GM21360 (cell line): Measurements from ENCODE around the gene CLCNKB.
"Not testable (repeated sequence)": the region's sequence is repeated elsewhere in the genome, so short reads cannot be mapped to it uniquely, and the experiment has no call there.

ENCODE experiments used
- ATAC-seq: cut with Tn5 transposase; IDR thresholded peaks from one replicate; pipeline ENCODE4 v1.9.1; 2021; ENCODE audit warnings: mild to moderate bottlenecking, moderate library complexity; ENCODE audit not compliant: unreplicated experiment

The CLCNKB gene

GRCh38 chr1:16043521-16043920, at the start of gene CLCNKB:
TSS of gene CLCNKB (plus strand) at chr1:16043782. CDS start at chr1:16044493, 711 bp downstream.
- ATAC-seq, result no peak

DNA sequence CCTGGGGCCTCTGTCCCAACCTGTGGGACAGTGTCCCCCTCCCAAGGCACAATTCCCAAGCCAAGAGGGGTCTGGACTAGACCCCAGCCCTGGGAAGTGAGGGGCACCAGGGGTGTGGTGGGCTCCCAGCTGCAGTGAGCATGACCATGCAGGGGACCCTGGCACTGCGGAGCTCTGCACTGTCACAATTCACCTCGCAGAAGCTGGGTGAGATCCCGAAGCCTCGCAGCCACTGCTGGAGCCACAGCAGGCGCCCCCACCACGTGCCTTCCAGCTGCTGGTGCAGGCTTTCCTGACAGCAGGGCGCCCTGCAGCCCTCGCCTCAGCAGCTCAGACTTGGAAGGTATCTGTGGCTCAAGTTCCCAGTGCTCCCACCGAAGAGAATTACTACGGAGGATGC, 49.5 kb upstream of the CLCNKB start:
- ATAC-seq, result no peak

DNA sequence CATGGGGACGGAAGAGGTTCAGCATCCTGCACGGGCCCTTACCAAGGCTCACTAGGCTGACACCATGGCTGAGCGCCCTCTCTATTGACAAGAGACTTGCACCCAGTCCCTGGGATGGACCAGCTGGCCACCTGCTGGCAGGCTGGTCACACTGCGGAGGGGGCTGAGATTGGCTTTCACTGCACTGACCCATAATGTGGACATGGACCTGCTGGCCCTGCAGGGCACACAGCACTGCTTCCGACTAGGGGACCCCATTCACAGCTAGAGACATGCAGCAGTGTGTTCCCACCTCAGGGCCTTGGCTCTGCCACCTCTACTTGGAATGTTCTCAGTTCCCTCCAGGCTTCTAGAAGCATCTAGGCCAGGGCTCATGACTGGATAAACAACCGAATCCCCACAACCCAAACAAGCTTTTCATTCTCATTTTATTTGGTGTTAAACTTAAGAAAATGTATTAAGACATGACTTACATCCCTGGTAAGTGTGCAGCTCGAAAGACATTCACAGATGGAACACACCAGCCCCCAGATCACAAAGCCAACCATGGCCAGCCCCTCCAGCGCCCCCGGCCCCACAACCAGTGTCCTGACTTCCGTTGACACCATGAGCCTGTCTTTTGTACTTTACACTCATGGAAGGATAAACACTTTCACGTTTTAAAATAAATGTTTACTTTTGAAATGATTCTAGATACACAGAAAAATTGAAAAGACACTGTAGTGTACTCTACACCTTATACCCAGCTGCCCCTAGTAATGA, 48.8 kb upstream of the CLCNKB start:
- no peak for ATAC-seq

- no peak for ATAC-seq
These were observed 46.5 kb upstream of the CLCNKB start for GRCh38 chr1:15997076-15997585.

GRCh38 chr1:15997637-15998280, 45.8 kb upstream of the CLCNKB start:
- ATAC-seq, result no peak

- ATAC-seq, result no peak
These were observed 44.7 kb upstream of the CLCNKB start for GRCh38 chr1:15998929-15999328.

- ATAC-seq, result not testable (repeated sequence)
These were observed 42.3 kb upstream of the CLCNKB start for GRCh38 chr1:16001274-16001673.

GRCh38 chr1:16005597-16005996, 38.0 kb upstream of the CLCNKB start:
- ATAC-seq, result no peak

DNA sequence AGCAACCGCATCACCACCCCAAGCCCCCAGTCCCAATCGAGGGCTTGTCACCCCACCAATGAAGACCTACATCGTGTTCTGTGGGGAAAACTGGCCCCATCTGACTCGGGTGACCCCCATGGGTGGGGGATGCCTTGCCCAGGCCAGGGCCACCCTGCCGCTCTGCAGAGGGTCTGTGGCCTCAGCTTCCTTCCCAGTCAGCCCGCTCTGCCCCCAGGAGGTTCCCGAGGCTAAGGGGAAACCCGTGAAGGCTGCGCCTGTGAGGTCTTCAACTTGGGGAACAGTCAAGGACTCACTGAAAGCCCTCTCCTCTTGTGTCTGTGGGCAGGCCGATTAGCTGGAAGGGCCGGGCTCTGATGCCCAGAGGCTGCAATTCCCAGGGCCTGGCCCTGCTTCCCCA, 37.6 kb upstream of the CLCNKB start:
- ATAC-seq, result no peak

DNA sequence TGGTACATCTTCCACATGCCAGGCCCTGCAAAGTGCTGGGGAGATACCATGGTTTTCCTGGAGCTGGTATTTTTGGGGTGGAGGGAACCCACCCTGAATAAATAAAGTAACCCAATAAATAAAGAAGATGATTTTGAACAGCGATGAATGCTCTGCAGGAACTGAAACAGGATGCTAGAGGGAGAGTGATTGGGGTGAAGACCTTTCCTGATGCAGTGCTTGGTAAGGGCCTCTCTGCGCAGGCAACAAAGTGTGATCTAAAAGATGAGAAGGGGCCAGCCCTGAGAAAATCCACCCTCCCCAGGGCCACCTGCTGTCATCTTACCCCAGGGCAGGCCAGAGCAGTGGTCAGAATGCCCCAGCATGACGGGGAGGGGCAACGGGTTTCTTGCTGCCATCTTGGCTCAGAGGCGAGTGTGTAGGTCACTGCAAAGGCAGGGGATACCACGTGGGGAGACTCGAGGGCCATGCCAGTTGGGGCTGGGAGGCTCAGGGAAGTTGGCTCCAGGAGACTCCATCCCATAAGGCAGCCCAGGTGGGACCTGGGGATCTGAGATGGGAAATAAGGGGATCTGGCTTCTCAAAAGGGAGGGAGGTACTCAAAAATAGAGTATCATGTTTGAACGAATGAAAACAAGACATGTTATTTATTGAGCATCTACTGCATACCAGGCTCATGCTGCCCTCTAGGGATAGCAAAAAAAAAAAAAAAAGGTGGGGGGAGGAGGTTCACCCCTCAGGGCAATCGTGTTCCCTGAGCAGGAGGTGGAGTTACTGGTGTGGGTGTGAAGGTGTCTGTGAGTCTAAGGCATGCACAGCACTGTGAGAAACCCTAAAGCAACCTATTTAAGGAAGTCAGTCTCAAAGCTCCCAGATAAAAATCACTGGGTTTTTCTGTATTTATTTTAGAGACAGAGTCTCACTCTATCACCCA, 36.8 kb upstream of the CLCNKB start:
- ATAC-seq, result no peak

- no peak for ATAC-seq
These were observed 35.8 kb upstream of the CLCNKB start for GRCh38 chr1:16007671-16008341.

GRCh38 chr1:16009030-16009460, 34.5 kb upstream of the CLCNKB start:
- no peak for ATAC-seq

- ATAC-seq, result no peak
These were observed 33.9 kb upstream of the CLCNKB start for GRCh38 chr1:16009678-16010077.

DNA sequence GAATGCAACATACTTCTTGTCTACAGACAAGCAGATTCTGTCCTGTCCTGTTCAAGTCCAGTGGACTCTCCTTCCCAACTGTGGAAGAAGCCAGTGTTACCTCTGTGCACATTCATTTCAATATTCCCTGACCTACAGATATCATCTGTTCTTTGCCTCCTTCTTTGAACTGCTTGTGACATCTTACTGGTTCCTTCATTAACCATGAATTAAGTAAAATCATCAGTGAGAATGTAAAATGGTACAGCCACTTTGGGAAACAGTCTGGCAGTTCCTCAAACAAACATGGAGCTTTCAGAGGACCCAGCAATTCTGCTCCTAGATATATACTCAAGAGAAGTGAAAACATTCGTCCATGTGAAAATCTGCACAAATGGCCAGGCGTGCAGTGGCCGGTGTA, 32.7 kb upstream of the CLCNKB start:
- no peak for ATAC-seq

DNA sequence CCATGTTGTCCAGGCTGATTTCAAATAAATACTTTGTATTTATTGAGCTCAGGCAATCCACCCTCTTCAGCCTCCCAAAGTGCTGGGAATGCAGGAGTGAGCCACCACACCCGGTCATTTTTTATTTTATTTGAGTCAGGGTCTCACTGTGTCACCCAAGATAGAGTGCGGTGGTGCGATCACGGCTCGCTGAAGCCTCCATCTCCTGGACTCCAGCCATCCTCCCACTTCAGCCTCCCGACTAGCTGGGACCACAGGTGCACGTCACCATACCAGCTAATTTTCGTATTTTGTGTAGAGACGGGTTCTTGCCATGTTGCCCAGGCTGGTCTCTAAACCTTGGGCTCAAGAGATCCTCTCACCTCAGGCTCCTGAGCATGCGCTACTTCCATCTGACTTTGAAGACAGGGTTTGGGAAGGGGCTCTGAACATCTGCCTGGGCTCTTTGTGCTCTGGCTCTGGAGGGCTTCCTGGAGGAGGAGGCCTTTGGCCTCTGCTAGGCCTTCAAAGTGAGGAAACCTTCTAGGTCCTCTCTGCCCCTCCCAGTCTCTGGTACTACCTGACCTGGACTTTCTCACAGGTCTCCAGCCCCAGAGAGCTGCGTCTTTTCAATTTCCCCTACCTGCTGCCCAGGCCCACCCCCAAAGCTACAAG, 31.5 kb upstream of the CLCNKB start:
- no peak for ATAC-seq

DNA sequence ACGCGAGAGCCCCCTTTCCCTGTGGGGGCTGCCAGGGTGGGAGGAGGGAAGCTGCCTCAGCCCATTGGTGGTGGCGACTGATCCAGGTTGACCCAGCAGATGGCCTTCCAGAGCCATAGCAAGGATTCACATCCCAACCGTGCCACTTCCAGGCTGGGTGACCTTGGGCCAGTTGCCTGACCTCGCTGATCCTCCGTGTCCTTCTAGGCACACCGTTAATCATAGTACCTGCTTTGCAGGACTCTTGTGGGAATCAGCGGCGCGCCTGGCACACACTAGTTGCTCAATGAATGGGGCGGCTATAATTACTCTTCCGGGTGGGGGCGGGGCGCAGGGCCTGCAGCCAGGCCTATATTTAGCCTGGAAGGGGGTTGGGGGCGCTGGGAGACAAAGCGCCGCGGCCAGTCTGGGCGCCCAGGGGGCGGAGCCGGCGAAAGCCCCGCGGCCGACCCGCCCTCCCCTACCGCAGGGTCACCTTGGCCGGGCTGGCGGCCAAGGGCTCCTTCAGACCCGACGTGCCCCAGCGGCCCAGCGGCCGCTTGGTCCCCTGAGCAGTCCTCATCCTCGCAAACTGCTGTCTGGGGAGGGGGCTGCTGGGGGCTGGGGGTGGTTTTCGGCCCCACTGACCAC, 30.9 kb upstream of the CLCNKB start:
- no peak for ATAC-seq

DNA sequence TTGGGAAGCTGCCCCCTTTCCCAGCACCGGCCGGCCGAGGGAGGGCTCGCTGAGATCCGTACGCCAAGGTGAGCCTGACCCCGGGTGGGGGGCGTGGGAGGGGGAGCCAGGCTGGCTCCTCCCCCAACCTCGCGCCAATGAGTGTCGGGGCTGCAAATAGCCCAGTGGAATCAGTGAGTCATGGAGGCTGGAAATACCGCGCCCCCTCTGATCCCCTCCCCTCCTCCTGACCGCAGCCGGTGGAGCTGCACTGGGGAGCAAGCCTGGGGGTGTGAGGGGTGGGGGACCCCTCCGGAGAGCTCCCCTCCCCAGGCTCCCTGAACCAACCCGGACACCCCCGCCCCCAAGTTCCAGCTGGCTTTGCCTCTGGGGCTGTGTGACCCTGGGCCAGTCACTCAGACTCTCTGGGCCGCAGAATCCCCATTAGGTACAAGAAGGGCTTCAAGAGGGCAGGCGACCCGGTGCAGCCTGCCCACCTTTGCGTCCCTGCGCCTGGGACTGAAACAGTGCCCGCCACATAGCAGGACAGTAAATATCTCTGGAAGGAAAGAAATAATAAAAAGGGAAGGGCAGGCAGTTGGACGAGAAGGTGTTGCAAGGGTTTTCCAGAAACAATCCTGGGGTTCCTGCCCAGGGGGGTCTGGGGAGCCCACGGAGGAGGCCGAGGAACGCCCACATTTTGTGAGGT, 30.2 kb upstream of the CLCNKB start:
- no peak for ATAC-seq

GRCh38 chr1:16013908-16014258, 29.7 kb upstream of the CLCNKB start:
- ATAC-seq, result no peak
